ENCODE data around the gene ATP6V1B1. TPM values are rescaled to one million over a fixed set of nuclear protein-coding genes. Genes with fewer than 3 reads are reported as not detected.

The ATP6V1B1 gene
- total and polyA plus RNA-seq, 10 of the 15 experiments (the other 5 are each of a cell fraction or from before 2014, with no cell fraction given), result not detected

GRCh38 chr2:70961648-70961994 lies 25.9 kb downstream of the ATP6V1B1 start:
- no peak for TF ChIP-seq HSF1 (IDR thresholded peaks at IDR 0.05; ENCODE audit: low read depth, low read length)
- no peak for TF ChIP-seq TARDBP (IDR thresholded peaks at IDR 0.05; ENCODE audit: borderline replicate concordance)
- TF ChIP-seq SRF (IDR thresholded peaks at IDR 0.05; ENCODE audit: low read depth in 2 of 2, low read length in 2 of 2), result no peak
- TF ChIP-seq E4F1 (IDR thresholded peaks at IDR 0.05; ENCODE audit: borderline replicate concordance, partially characterized antibody), result no peak
- TF ChIP-seq ESRRA (IDR thresholded peaks at IDR 0.05; ENCODE audit: low read length), result no peak
- no peak for TF ChIP-seq ZNF687 (IDR thresholded peaks at IDR 0.05)
- TF ChIP-seq E2F4 (IDR thresholded peaks at IDR 0.05; ENCODE audit: low read depth, low read length), result no peak
- no peak for TF ChIP-seq RAD51 (IDR thresholded peaks at IDR 0.05)
- TF ChIP-seq TAF1 (IDR thresholded peaks at IDR 0.05; ENCODE audit: borderline replicate concordance, low read depth, low read length), result no peak
- no peak for TF ChIP-seq SIX5 (IDR thresholded peaks at IDR 0.05; ENCODE audit: low read depth, low read length, severe bottlenecking)
- no peak for TF ChIP-seq KAT2A (conservative IDR thresholded peaks at IDR 0.05; ENCODE audit: control insufficient read depth, low read depth, low read length)
- no peak for TF ChIP-seq NR2F1 (conservative IDR thresholded peaks at IDR 0.05)
- FAIRE-seq, result no peak
- H3K9ac ChIP-seq (ENCODE audit: control insufficient read depth, insufficient read depth, low read length), result no peak overlapping the region
- H3K27ac ChIP-seq (ENCODE audit: control insufficient read depth, insufficient read depth), result no peak overlapping the region
- no peak for DNase-seq (ENCODE audit: low read depth, low spot score)
- no TSS peak for BruUV-seq (replicated peaks)
- POLR2A ChIA-PET, result no interaction called here
- in situ Hi-C loops (cut with MboI) (no loop called here), intact Hi-C loops (cut with micrococcal nuclease; ENCODE audit: unreplicated experiment) (no loop called here)
- CTCF ChIA-PET, result interaction anchor here (1.1 to 6.7 kb wide), 3 partner anchors 13 to 40 kb away, joined by 3 to 72 read pairs (median 4); partner anchors contain the start of gene ANKRD53
- 3% methylated on average over 4 of the region's 4 CpGs for WGBS (ENCODE audit: insufficient coverage, insufficient replicate concordance, low lambda C conversion rate, missing lambda C conversion rate)
- no peak overlapping the region for H2AFZ ChIP-seq (ENCODE audit: control insufficient read depth, low read depth, low read length)
- no peaks in the 10 kb centered on the region for H3K79me2 ChIP-seq (ENCODE audit: control insufficient read depth, insufficient read depth, low read length)
- no peaks in the 10 kb centered on the region for H3K36me3 ChIP-seq (ENCODE audit: control insufficient read depth in 2 of 2, insufficient read depth in 2 of 2, low read length in 1 of 2)
- ATAC-seq, result no peak
- no peak overlapping the region for H3K4me2 ChIP-seq (ENCODE audit: control insufficient read depth, insufficient read depth)
- RAD21 ChIA-PET (ENCODE audit: unreplicated experiment), result no interaction called here
- H4K20me1 ChIP-seq (ENCODE audit: control insufficient read depth, insufficient read depth), result no peaks in the 10 kb centered on the region
- H3K27me3 ChIP-seq (replicated peaks in 1 of 2; ENCODE audit: control insufficient read depth in 2 of 2, insufficient read depth in 2 of 2, low read length in 1 of 2), result peaks cover 0 to 3% of the 10 kb centered on the region in 2 experiments; a peak in 1 of 4 replicates
- no peaks in the 10 kb centered on the region for H3K4me1 ChIP-seq (ENCODE audit: control insufficient read depth, insufficient read depth, low read length)
- SMC1A ChIA-PET (ENCODE audit: uncharacterized antibody, unreplicated experiment), result no interaction called here
- H3K9me3 ChIP-seq (replicated peaks; ENCODE audit: control insufficient read depth, insufficient read depth, low read length), result no peaks in the 10 kb centered on the region
- no peak overlapping the region for H3K4me3 ChIP-seq

Data from GM12878 (cell line).